Smooth muscle cell (in vitro differentiated cells): ENCODE data around the gene SNCAIP. TPM values are rescaled to one million over a fixed set of nuclear protein-coding genes. Genes with fewer than 3 reads are reported as not detected.

Experiments
- DNase-seq: peaks from one replicate; lab custom pipeline; 2025; ENCODE audit not compliant: unreplicated experiment; lab: John Stamatoyannopoulos, UW
- H2AFZ ChIP-seq: fragments of 200-600 bp; sonication (generic); 2 replicates; pipeline ENCODE4 v1.6.0; 2016; ENCODE audit warnings: antibody characterized with exemption, low read depth, mild to moderate bottlenecking
- H3F3A ChIP-seq: fragments of 200-600 bp; sonication (generic); 2 replicates; pipeline ENCODE4 v1.6.0; 2017; ENCODE audit warnings: antibody characterized with exemption, low read depth
- H3K27ac ChIP-seq: fragments of 200-600 bp; sonication (generic); 2 replicates; pipeline ENCODE4 v1.5.1; 2016; ENCODE audit warnings: low read depth, mild to moderate bottlenecking
- H3K27me3 ChIP-seq: fragments of 200-600 bp; sonication (generic); 2 replicates; pipeline ENCODE4 v1.6.1; 2016; ENCODE audit warnings: low read depth, mild to moderate bottlenecking
- H3K36me3 ChIP-seq: fragments of 200-600 bp; sonication (generic); 2 replicates; pipeline ENCODE4 v1.5.1; 2016; ENCODE audit warnings: low read depth
- H3K4me1 ChIP-seq: fragments of 200-600 bp; sonication (generic); 2 replicates; pipeline ENCODE4 v1.5.1; 2016; ENCODE audit warnings: low read depth
- H3K4me2 ChIP-seq: fragments of 200-600 bp; sonication (generic); 2 replicates; pipeline ENCODE4 v1.6.0; 2016; ENCODE audit warnings: mild to moderate bottlenecking
- H3K4me3 ChIP-seq: fragments of 200-600 bp; sonication (generic); 2 replicates; pipeline ENCODE4 v1.5.1; 2016; ENCODE audit warnings: mild to moderate bottlenecking
- H3K79me2 ChIP-seq: fragments of 200-600 bp; sonication (generic); 2 replicates; pipeline ENCODE4 v1.6.0; 2016; ENCODE audit warnings: low read depth, mild to moderate bottlenecking
- H3K9ac ChIP-seq: fragments of 200-600 bp; sonication (generic); 2 replicates; pipeline ENCODE4 v1.6.0; 2016; ENCODE audit warnings: low read depth
- H3K9me3 ChIP-seq: fragments of 200-600 bp; sonication (generic); replicated peaks from 2 replicates; pipeline ENCODE4 v1.5.1; 2016; ENCODE audit warnings: low read depth
- H4K20me1 ChIP-seq: fragments of 200-600 bp; sonication (generic); 2 replicates; pipeline ENCODE4 v1.6.0; 2016; ENCODE audit warnings: low read depth
- CTCF ChIP-seq: fragments of 200-600 bp; sonication (generic); IDR thresholded peaks from 2 replicates; pipeline ENCODE4 v1.5.1; 2017; ENCODE audit warnings: borderline replicate concordance, mild to moderate bottlenecking, antibody characterized with exemption; ENCODE audit not compliant: insufficient read depth, poor library complexity, severe bottlenecking
- WGBS: methylation state at CpG from one replicate; pipeline ENCODE4 v1.1.7; 2016; ENCODE audit warnings: low lambda C conversion rate; 5-methylcytosine and 5-hydroxymethylcytosine counted together
- polyA plus RNA-seq: library from polyadenylated mRNA; unstranded; fragments of >200 nt; fragmentation: Nextera tagmentation; extraction: Ambion mirVana; gene quantifications from 2 replicates; pipeline ENCODE4 v1.2.1, GENCODE V29; 2016
- total RNA-seq: library from RNA; depleted of rRNA; stranded (reverse); fragments of >200 nt; gene quantifications from 2 replicates; pipeline ENCODE4 v1.2.3, GENCODE V29; 2014

SNCAIP gene
- total and polyA plus RNA-seq, 2 experiments from 2014 or later: 7.2 to 8.0 TPM

- H3K4me2 ChIP-seq: peak overlapping the region; percentile 80
- no peak for DNase-seq
These were observed 189.0 kb downstream of the SNCAIP start for GRCh38 chr5:122501089-122501435.

GRCh38 chr5:122507045-122507444 is 195.0 kb downstream of the SNCAIP start:
- Histone ChIP-seq H4K20me1 (no peaks in the 10 kb centered on the region), H3K36me3 (no peaks in the 10 kb centered on the region), H3K9ac (no peak overlapping the region), H3K4me1 (no peaks in the 10 kb centered on the region), H3K4me3 (no peak overlapping the region), H3K4me2 (no peak overlapping the region), H3K27me3 (no peaks in the 10 kb centered on the region), H3K9me3 (no peaks in the 10 kb centered on the region), H3F3A (no peaks in the 10 kb centered on the region), H2AFZ (no peak overlapping the region), H3K27ac (no peak overlapping the region), H3K79me2 (no peaks in the 10 kb centered on the region)
- 15% methylated on average over 1 of the region's 1 CpG for WGBS
- no peak for DNase-seq
- TF ChIP-seq CTCF: no peak

More at GRCh38 chr5:122501089-122501435, 189.0 kb downstream of the SNCAIP start:
- Histone ChIP-seq H2AFZ (peak overlapping the region; percentile 93), H3K36me3 (no peaks in the 10 kb centered on the region), H3F3A (no peaks in the 10 kb centered on the region), H3K27ac (peak overlapping the region; percentile 13), H3K9me3 (no peaks in the 10 kb centered on the region), H4K20me1 (no peaks in the 10 kb centered on the region), H3K9ac (no peak overlapping the region), H3K4me1 (peaks cover 5% of the 10 kb centered on the region), H3K4me3 (no peak overlapping the region), H3K27me3 (no peaks in the 10 kb centered on the region), H3K79me2 (no peaks in the 10 kb centered on the region)
- WGBS: 9% methylated on average over 2 of the region's 2 CpGs
- no peak for TF ChIP-seq CTCF

GRCh38 chr5:122507581-122507980 is 195.5 kb downstream of the SNCAIP start:
- no peaks in the 10 kb centered on the region for H3K36me3 ChIP-seq
- no peak overlapping the region for H3K9ac ChIP-seq
- H3K4me2 ChIP-seq: no peak overlapping the region
- H3K27ac ChIP-seq: no peak overlapping the region
- no peak for DNase-seq
- H3K4me1 ChIP-seq: no peaks in the 10 kb centered on the region
- no peaks in the 10 kb centered on the region for H3F3A ChIP-seq
- no peak for TF ChIP-seq CTCF
- H3K9me3 ChIP-seq: no peaks in the 10 kb centered on the region
- WGBS: 90% methylated on average over 5 of the region's 5 CpGs
- H3K4me3 ChIP-seq: no peak overlapping the region
- H4K20me1 ChIP-seq: no peaks in the 10 kb centered on the region
- H3K27me3 ChIP-seq: no peaks in the 10 kb centered on the region
- H3K79me2 ChIP-seq: no peaks in the 10 kb centered on the region
- no peak overlapping the region for H2AFZ ChIP-seq

GRCh38 chr5:122508623-122509022 is 196.6 kb downstream of the SNCAIP start:
- Histone ChIP-seq H3K79me2 (no peaks in the 10 kb centered on the region), H3F3A (no peaks in the 10 kb centered on the region), H3K9me3 (no peaks in the 10 kb centered on the region), H3K36me3 (no peaks in the 10 kb centered on the region), H4K20me1 (no peaks in the 10 kb centered on the region), H2AFZ (no peak overlapping the region), H3K27ac (no peak overlapping the region), H3K27me3 (no peaks in the 10 kb centered on the region), H3K9ac (no peak overlapping the region), H3K4me2 (no peak overlapping the region), H3K4me1 (no peaks in the 10 kb centered on the region), H3K4me3 (no peak overlapping the region)
- TF ChIP-seq CTCF: no peak
- no peak for DNase-seq
